ENCODE data around the gene CACNA1S. TPM values are rescaled to one million over a fixed set of nuclear protein-coding genes. Genes with fewer than 3 reads are reported as not detected.

CACNA1S gene
- total and polyA plus RNA-seq, 12 donors, result under 0.01 to 0.07 TPM; not detected in 10

DNA sequence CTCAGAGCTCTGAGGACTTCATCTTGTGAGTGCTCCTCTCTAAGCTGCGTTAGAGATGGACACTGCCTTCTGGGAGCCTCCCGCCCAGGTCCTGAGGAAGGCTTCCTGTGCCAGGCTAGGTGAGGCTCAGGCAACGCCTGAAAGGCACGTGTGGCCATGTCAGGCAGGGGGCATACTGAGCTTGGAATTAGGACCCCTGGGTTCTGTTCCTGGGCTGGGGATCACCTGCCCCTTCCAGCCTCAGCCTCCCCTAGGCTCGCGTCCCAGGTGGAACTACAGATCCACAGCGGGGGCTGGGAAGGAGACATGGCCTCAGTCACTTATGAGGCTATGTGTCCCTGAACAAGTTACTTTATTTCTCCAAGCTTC lies 24.8 kb upstream of the CACNA1S start:
- peak overlapping the region in 3 of 5 donors; percentile 30 to 75 (median 51) for H3K27ac ChIP-seq
- peaks cover 12 to 26% of the 10 kb centered on the region in 2 donors for H3K4me1 ChIP-seq (replicated peaks in 1 of 2)
- DNase-seq, result no peak
- H3K9me3 ChIP-seq (replicated peaks in 1 of 3), result no peaks in the 10 kb centered on the region
- WGBS, 4 donors, result 84 to 87% (median 85%) methylated on average over 5 to 7 of the region's 7 CpGs
- TF ChIP-seq, protein P1, sequence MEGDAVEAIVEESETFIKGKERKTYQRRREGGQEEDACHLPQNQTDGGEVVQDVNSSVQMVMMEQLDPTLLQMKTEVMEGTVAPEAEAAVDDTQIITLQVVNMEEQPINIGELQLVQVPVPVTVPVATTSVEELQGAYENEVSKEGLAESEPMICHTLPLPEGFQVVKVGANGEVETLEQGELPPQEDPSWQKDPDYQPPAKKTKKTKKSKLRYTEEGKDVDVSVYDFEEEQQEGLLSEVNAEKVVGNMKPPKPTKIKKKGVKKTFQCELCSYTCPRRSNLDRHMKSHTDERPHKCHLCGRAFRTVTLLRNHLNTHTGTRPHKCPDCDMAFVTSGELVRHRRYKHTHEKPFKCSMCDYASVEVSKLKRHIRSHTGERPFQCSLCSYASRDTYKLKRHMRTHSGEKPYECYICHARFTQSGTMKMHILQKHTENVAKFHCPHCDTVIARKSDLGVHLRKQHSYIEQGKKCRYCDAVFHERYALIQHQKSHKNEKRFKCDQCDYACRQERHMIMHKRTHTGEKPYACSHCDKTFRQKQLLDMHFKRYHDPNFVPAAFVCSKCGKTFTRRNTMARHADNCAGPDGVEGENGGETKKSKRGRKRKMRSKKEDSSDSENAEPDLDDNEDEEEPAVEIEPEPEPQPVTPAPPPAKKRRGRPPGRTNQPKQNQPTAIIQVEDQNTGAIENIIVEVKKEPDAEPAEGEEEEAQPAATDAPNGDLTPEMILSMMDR (IDR thresholded peaks at IDR 0.05), result no peak
- no peak for TF ChIP-seq POLR2A (IDR thresholded peaks at IDR 0.05)
- H3K36me3 ChIP-seq (replicated peaks in 1 of 2), result peaks cover 0 to 37% of the 10 kb centered on the region in 2 donors
- intact Hi-C loops (cut with DNase I), result no loop called here
- no peaks in the 10 kb centered on the region for H3K27me3 ChIP-seq
- no peak overlapping the region for H3K4me3 ChIP-seq

DNA sequence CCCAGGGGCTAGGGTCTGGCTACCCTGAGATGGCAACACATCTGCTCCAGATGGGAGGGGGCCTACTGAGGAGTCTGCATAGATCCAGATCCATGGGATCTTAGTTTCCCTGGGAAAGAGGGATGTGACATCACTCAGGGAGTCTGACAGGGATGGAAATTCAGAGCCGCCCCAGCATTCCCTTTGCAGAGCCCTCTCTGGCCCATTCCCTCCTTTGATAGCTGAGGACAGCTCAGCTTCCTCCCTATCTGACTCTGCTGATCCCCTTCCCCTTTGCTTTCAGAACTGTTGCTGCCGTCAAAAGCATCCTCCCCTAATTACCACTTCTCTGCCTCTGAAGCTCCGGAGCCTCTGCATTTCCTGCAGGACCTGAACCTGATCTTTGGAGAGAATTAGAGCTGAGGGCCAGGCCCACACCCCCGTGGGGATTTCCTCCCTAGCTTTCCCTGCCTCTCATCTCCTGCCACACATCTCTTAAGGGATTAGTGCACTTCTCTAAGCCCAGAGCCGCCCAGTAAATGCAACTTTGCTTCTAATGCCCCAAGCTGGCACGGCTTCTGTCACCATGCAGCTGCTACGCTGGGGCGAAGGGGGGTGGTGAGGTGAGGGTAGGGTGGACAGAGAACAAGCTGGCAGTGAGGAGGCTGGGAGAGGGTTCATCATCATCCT lies 24.3 kb upstream of the CACNA1S start:
- Histone ChIP-seq H3K4me3 (no peak overlapping the region), H3K9me3 (replicated peaks in 1 of 3) (no peaks in the 10 kb centered on the region), H3K4me1 (replicated peaks in 1 of 2) (peaks cover 12 to 27% of the 10 kb centered on the region in 2 donors), H3K36me3 (replicated peaks in 1 of 2) (peaks cover 0 to 32% of the 10 kb centered on the region in 2 donors), H3K27ac (peak overlapping the region in 3 of 5 donors; percentile 30 to 75 (median 51)), H3K27me3 (no peaks in the 10 kb centered on the region)
- TF ChIP-seq POLR2A (IDR thresholded peaks at IDR 0.05), result no peak
- TF ChIP-seq, protein P1 (IDR thresholded peaks at IDR 0.05), result no peak
- intact Hi-C loops (cut with DNase I), result no loop called here
- DNase-seq, result no peak
- WGBS, 4 donors, result 84 to 93% (median 86%) methylated on average over 6 to 8 of the region's 8 CpGs

DNA sequence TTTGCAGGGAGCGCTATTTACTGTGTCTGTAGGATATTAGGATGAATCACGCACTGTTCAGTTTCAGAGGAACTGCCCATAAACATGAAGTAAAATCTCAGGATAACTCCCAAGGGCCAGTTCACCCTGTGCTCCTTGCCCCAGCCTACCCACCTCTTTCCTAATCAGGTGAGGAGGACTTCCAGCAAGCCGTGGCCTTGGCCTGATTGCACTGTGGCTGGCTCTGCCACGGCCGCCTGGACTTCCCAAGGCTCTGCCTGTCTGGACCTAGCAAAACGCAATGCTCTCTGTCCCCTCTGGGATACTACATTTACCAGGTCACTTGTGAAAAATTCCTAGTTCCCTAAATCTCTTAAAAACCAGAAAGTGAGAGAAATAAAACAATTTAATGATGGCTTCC lies 22.2 kb upstream of the CACNA1S start:
- peak in 4 of 7 donors; percentile 32 to 47 (median 37) for DNase-seq
- Histone ChIP-seq H3K36me3 (replicated peaks in 1 of 2) (peaks cover 0 to 15% of the 10 kb centered on the region in 2 donors), H3K27ac (peak overlapping the region in 1 of 5 donors; percentile 16), H3K4me1 (replicated peaks in 1 of 2) (peaks cover 12 to 32% of the 10 kb centered on the region in 2 donors), H3K27me3 (no peaks in the 10 kb centered on the region), H3K9me3 (replicated peaks in 1 of 3) (no peaks in the 10 kb centered on the region), H3K4me3 (no peak overlapping the region)
- intact Hi-C loops (cut with DNase I), result no loop called here
- WGBS, 4 donors, result 53 to 78% (median 66%) methylated on average over 6 of the region's 6 CpGs
- TF ChIP-seq POLR2A (IDR thresholded peaks at IDR 0.05), result no peak
- TF ChIP-seq, protein P1 (IDR thresholded peaks at IDR 0.05), result no peak

DNA sequence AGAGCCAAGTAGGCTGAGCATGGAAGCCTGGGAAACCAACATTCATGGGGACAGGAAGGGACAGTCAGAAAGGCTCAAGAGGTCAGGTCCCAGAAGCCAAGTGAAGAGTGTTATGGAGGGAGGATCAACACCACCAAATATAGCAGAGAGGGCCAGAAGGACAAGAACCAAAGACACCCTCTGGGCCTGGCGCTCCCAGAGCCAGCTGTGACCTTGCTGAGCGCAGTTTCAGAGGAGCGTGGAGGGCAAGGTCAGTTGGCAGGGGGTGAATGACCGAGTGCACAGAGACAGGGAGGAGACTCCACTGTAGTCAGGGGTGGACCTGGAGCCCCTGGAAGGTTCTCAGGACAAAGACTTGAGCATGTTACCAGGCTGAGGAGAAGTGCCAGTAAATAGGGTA lies 19.2 kb upstream of the CACNA1S start:
- Histone ChIP-seq H3K4me1 (replicated peaks in 1 of 2) (peaks cover 0 to 15% of the 10 kb centered on the region in 2 donors), H3K36me3 (replicated peaks in 1 of 2) (peaks cover 0 to 13% of the 10 kb centered on the region in 2 donors), H3K4me3 (no peak overlapping the region), H3K27ac (no peak overlapping the region), H3K27me3 (no peaks in the 10 kb centered on the region), H3K9me3 (replicated peaks in 1 of 3) (no peaks in the 10 kb centered on the region)
- WGBS, 4 donors, result 33 to 67% (median 41%) methylated on average over 4 of the region's 4 CpGs
- intact Hi-C loops (cut with DNase I), result no loop called here
- peak in 5 of 7 donors; percentile 29 to 61 (median 50) for DNase-seq
- TF ChIP-seq, protein P1 (IDR thresholded peaks at IDR 0.05), result no peak
- TF ChIP-seq POLR2A (IDR thresholded peaks at IDR 0.05), result no peak
